Type B pancreatic cell (in vitro differentiated cells): ENCODE data around the gene IQGAP3. TPM values are rescaled to one million over a fixed set of nuclear protein-coding genes. Genes with fewer than 3 reads are reported as not detected.

Experiments used
- DNase-seq: peaks from one replicate; pipeline ENCODE4 v3.0.0; 2021; ENCODE audit warnings: mixed read lengths; ENCODE audit not compliant: unreplicated experiment; ENCODE audit errors: extremely low spot score
- H3K27ac Mint-ChIP-seq: 2 replicates; pipeline ENCODE4 v1.8.0; 2021; ENCODE audit warnings: mild to moderate bottlenecking, mixed read lengths
- H3K27me3 Mint-ChIP-seq: 2 replicates; pipeline ENCODE4 v1.8.0; 2021; ENCODE audit warnings: mixed read lengths
- H3K36me3 Mint-ChIP-seq: 2 replicates; pipeline ENCODE4 v1.8.0; 2021; ENCODE audit warnings: mixed read lengths
- H3K4me1 Mint-ChIP-seq: one replicate; pipeline ENCODE4 v1.8.0; 2021; ENCODE audit warnings: mixed read lengths; ENCODE audit not compliant: unreplicated experiment
- H3K4me3 Mint-ChIP-seq: 2 replicates; pipeline ENCODE4 v1.8.0; 2021; ENCODE audit warnings: mild to moderate bottlenecking, mixed read lengths
- H3K9me3 Mint-ChIP-seq: 2 replicates; pipeline ENCODE4 v1.8.0; 2021; ENCODE audit warnings: mixed read lengths
- total RNA-seq: library from RNA; stranded (reverse); gene quantifications from 2 replicates; pipeline ENCODE4 v1.2.1, GENCODE V29; 2021; ENCODE audit warnings: low replicate concordance
- TF ChIP-seq, protein P1 (sequence below): fragments of 200-600 bp; sonication (generic); conservative IDR thresholded peaks from 2 replicates; pipeline ENCODE4 v1.5.0; 2021; ENCODE audit warnings: antibody characterized with exemption, mild to moderate bottlenecking

IQGAP3 gene
- total RNA-seq, 1 donor from 2014 or later: 35.3 TPM

DNA sequence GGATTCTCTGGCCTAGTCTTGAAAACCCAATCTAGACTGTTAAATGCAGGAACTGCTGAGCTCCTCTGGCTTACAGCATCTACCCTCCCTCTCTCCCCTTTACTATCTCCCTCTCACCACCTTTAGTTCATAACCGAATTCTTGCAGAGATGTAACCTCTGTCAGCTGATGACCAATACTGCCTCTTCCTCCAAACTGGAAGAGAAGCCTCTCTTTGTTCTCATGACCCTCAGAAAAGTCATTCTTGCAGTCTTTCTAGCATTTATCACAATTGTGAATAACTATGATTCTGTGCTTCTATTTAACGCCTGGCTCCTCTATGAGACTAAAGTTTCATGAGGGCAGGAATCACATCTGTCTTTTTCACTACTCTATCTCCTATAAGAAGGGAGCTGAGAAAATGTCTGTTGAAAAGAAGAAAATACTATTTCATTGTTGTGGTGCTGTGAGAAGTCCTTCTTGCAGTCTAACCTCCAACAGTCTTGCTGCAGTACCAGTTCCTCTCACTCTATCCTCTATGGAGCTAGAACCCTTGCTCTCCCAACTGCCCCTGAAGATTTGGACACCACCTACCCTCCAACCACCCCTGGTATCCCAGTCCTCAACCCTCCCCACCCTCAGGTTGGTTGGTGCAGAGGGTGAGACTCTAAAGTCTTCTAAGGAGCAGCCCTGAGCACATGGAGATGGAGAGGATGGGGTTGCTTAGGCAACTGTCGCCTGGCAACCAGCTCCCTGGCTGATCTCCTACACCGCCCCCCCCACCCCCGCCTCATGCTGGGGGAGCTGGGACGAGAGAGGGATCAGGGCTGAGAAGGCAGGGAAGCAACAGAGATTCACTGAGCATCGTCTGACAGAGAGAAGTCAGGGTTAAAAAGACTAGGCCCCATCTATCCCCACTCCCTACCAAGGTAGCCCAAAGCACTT is 85.7 kb downstream of the IQGAP3 start:
- H3K27ac Mint-ChIP-seq: no peak overlapping the region
- H3K4me3 Mint-ChIP-seq: no peak overlapping the region
- H3K4me1 Mint-ChIP-seq: peaks cover 42% of the 10 kb centered on the region
- DNase-seq: no peak
- TF ChIP-seq, protein P1, sequence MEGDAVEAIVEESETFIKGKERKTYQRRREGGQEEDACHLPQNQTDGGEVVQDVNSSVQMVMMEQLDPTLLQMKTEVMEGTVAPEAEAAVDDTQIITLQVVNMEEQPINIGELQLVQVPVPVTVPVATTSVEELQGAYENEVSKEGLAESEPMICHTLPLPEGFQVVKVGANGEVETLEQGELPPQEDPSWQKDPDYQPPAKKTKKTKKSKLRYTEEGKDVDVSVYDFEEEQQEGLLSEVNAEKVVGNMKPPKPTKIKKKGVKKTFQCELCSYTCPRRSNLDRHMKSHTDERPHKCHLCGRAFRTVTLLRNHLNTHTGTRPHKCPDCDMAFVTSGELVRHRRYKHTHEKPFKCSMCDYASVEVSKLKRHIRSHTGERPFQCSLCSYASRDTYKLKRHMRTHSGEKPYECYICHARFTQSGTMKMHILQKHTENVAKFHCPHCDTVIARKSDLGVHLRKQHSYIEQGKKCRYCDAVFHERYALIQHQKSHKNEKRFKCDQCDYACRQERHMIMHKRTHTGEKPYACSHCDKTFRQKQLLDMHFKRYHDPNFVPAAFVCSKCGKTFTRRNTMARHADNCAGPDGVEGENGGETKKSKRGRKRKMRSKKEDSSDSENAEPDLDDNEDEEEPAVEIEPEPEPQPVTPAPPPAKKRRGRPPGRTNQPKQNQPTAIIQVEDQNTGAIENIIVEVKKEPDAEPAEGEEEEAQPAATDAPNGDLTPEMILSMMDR: no peak
- no peaks in the 10 kb centered on the region for H3K27me3 Mint-ChIP-seq
- H3K9me3 Mint-ChIP-seq: no peaks in the 10 kb centered on the region
- peaks cover 4% of the 10 kb centered on the region for H3K36me3 Mint-ChIP-seq

DNA sequence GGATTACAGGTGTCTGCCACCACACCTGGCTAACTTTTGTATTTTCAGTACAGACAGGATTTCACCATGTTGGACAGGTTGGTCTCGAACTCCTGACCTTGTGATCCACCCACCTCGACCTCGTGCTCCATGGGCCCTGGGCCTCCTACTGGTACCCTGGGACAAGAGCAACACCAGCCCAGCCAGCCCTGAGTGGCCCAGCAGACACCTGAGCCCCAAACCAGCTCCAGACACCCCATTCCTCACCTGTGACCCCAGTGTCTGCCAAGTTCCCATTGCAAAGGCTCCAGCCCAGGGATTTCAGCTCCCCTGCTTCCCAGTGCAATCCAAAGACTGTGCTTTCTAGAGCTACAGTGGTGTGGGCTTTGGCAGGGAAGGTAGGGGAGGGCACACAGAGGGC is 86.4 kb downstream of the IQGAP3 start:
- H3K36me3 Mint-ChIP-seq: peaks cover 4% of the 10 kb centered on the region
- no peaks in the 10 kb centered on the region for H3K27me3 Mint-ChIP-seq
- no peak overlapping the region for H3K27ac Mint-ChIP-seq
- peaks cover 38% of the 10 kb centered on the region for H3K4me1 Mint-ChIP-seq
- H3K4me3 Mint-ChIP-seq: no peak overlapping the region
- no peaks in the 10 kb centered on the region for H3K9me3 Mint-ChIP-seq
- TF ChIP-seq, protein P1: no peak
- DNase-seq: no peak

GRCh38 chr1:156484480-156485058 is 87.8 kb downstream of the IQGAP3 start:
- DNase-seq: no peak
- H3K27me3 Mint-ChIP-seq: no peaks in the 10 kb centered on the region
- H3K9me3 Mint-ChIP-seq: no peaks in the 10 kb centered on the region
- peaks cover 10% of the 10 kb centered on the region for H3K36me3 Mint-ChIP-seq
- no peak overlapping the region for H3K4me3 Mint-ChIP-seq
- no peak overlapping the region for H3K27ac Mint-ChIP-seq
- H3K4me1 Mint-ChIP-seq: peaks cover 31% of the 10 kb centered on the region
- TF ChIP-seq, protein P1: no peak

DNA sequence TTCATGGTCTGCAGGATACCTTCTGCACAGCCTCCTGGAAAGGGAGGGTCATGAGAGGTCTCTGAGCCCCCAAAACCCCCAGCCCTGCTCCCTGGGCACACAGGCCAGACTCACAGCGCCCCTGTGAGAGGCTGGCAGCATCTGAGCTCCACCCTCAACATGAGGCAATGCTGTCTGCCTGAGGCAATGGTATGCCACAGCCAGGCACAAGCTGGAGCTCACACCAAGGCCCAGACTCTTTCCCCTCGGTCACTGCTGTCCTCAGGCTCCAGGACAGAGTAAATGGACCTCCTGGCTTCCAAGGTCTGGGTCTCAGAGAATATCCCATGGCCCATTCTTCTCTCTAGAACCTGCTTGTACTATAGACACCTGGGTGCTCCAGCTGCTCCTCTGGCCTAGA is 89.0 kb downstream of the IQGAP3 start:
- no peaks in the 10 kb centered on the region for H3K9me3 Mint-ChIP-seq
- TF ChIP-seq, protein P1: no peak
- peaks cover 15% of the 10 kb centered on the region for H3K36me3 Mint-ChIP-seq
- peaks cover 19% of the 10 kb centered on the region for H3K4me1 Mint-ChIP-seq
- DNase-seq: no peak
- H3K27ac Mint-ChIP-seq: no peak overlapping the region
- no peaks in the 10 kb centered on the region for H3K27me3 Mint-ChIP-seq
- no peak overlapping the region for H3K4me3 Mint-ChIP-seq

GRCh38 chr1:156482276-156482675 is 90.1 kb downstream of the IQGAP3 start:
- peaks cover 15% of the 10 kb centered on the region for H3K36me3 Mint-ChIP-seq
- no peaks in the 10 kb centered on the region for H3K27me3 Mint-ChIP-seq
- H3K9me3 Mint-ChIP-seq: no peaks in the 10 kb centered on the region
- no peak overlapping the region for H3K4me3 Mint-ChIP-seq
- H3K4me1 Mint-ChIP-seq: peaks cover 10% of the 10 kb centered on the region
- TF ChIP-seq, protein P1: no peak
- DNase-seq: no peak
- no peak overlapping the region for H3K27ac Mint-ChIP-seq
